ENCODE results near the gene IL22RA1.

Gene IL22RA1

GRCh38 chr1:24096009-24096738 is 46.8 kb downstream of the IL22RA1 start:
- Histone ChIP-seq H3K79me2 (ENCODE audit: insufficient read depth, low read length) (no peaks in the 10 kb centered on the region), H3K9me3 (ENCODE audit: insufficient read depth, low read depth, low read length) (no peaks in the 10 kb centered on the region), H3K4me3 (ENCODE audit: low read length, poor library complexity, severe bottlenecking) (no peak overlapping the region), H3K4me1 (ENCODE audit: insufficient read depth, low read length, poor library complexity, severe bottlenecking) (no peaks in the 10 kb centered on the region), H3K27me3 (ENCODE audit: insufficient read depth, low read length, poor library complexity, severe bottlenecking) (no peaks in the 10 kb centered on the region), H3F3A (ENCODE audit: low read depth) (no peaks in the 10 kb centered on the region), H4K20me1 (ENCODE audit: insufficient read depth, low read length, poor library complexity, severe bottlenecking) (no peaks in the 10 kb centered on the region), H3K9me2 (replicated peaks; ENCODE audit: low read depth, low read length) (no peaks in the 10 kb centered on the region), H2AFZ (ENCODE audit: low read length) (no peak overlapping the region), H3K4me2 (ENCODE audit: low read depth, low read length, poor library complexity, severe bottlenecking) (no peak overlapping the region), H3K36me3 (ENCODE audit: insufficient read depth, low read length) (no peaks in the 10 kb centered on the region), H3K9ac (ENCODE audit: low read depth, low read length, poor library complexity, severe bottlenecking) (no peak overlapping the region)
- no peak for TF ChIP-seq EZH2phosphoT487 (IDR thresholded peaks at IDR 0.05; ENCODE audit: borderline replicate concordance)
- no peak for TF ChIP-seq CTCF (conservative IDR thresholded peaks at IDR 0.05; ENCODE audit: low read length)

GRCh38 chr1:24095140-24095859 is 47.6 kb downstream of the IL22RA1 start:
- H3K4me2 ChIP-seq (ENCODE audit: low read depth, low read length, poor library complexity, severe bottlenecking): no peak overlapping the region
- H3K9me2 ChIP-seq (replicated peaks; ENCODE audit: low read depth, low read length): no peaks in the 10 kb centered on the region
- no peaks in the 10 kb centered on the region for H4K20me1 ChIP-seq (ENCODE audit: insufficient read depth, low read length, poor library complexity, severe bottlenecking)
- no peaks in the 10 kb centered on the region for H3K4me1 ChIP-seq (ENCODE audit: insufficient read depth, low read length, poor library complexity, severe bottlenecking)
- H3K9me3 ChIP-seq (ENCODE audit: insufficient read depth, low read depth, low read length): no peaks in the 10 kb centered on the region
- TF ChIP-seq CTCF (conservative IDR thresholded peaks at IDR 0.05; ENCODE audit: low read length) (no peak), EZH2phosphoT487 (IDR thresholded peaks at IDR 0.05; ENCODE audit: borderline replicate concordance) (no peak)
- no peaks in the 10 kb centered on the region for H3K79me2 ChIP-seq (ENCODE audit: insufficient read depth, low read length)
- H3K27me3 ChIP-seq (ENCODE audit: insufficient read depth, low read length, poor library complexity, severe bottlenecking): no peaks in the 10 kb centered on the region
- no peaks in the 10 kb centered on the region for H3F3A ChIP-seq (ENCODE audit: low read depth)
- no peak overlapping the region for H3K9ac ChIP-seq (ENCODE audit: low read depth, low read length, poor library complexity, severe bottlenecking)
- H3K36me3 ChIP-seq (ENCODE audit: insufficient read depth, low read length): no peaks in the 10 kb centered on the region
- no peak overlapping the region for H3K4me3 ChIP-seq (ENCODE audit: low read length, poor library complexity, severe bottlenecking)
- H2AFZ ChIP-seq (ENCODE audit: low read length): no peak overlapping the region

- no peaks in the 10 kb centered on the region for H3K36me3 ChIP-seq (ENCODE audit: insufficient read depth, low read length)
- H3K27me3 ChIP-seq (ENCODE audit: insufficient read depth, low read length, poor library complexity, severe bottlenecking): no peaks in the 10 kb centered on the region
- H3F3A ChIP-seq (ENCODE audit: low read depth): no peaks in the 10 kb centered on the region
- H2AFZ ChIP-seq (ENCODE audit: low read length): no peak overlapping the region
- no peaks in the 10 kb centered on the region for H3K79me2 ChIP-seq (ENCODE audit: insufficient read depth, low read length)
- no peak overlapping the region for H3K4me2 ChIP-seq (ENCODE audit: low read depth, low read length, poor library complexity, severe bottlenecking)
- H3K9me3 ChIP-seq (ENCODE audit: insufficient read depth, low read depth, low read length): no peaks in the 10 kb centered on the region
- no peaks in the 10 kb centered on the region for H3K4me1 ChIP-seq (ENCODE audit: insufficient read depth, low read length, poor library complexity, severe bottlenecking)
- no peak overlapping the region for H3K9ac ChIP-seq (ENCODE audit: low read depth, low read length, poor library complexity, severe bottlenecking)
- H3K4me3 ChIP-seq (ENCODE audit: low read length, poor library complexity, severe bottlenecking): no peak overlapping the region
- TF ChIP-seq EZH2phosphoT487 (IDR thresholded peaks at IDR 0.05; ENCODE audit: borderline replicate concordance) (no peak), CTCF (conservative IDR thresholded peaks at IDR 0.05; ENCODE audit: low read length) (no peak)
- H3K9me2 ChIP-seq (replicated peaks; ENCODE audit: low read depth, low read length): no peaks in the 10 kb centered on the region
- no peaks in the 10 kb centered on the region for H4K20me1 ChIP-seq (ENCODE audit: insufficient read depth, low read length, poor library complexity, severe bottlenecking)
Observed at GRCh38 chr1:24094554-24094953, 48.4 kb downstream of the IL22RA1 start.

Data from Loucy (cell line).